NOMO-1 treated with dmso at 0.1 percent for 144 hours (cell line): Measurements from ENCODE around the gene MAML3.
A peak's percentile ranks its signal among the peaks of the same experiment; 100 is the strongest.

Source experiments
- DNase-seq: peaks from one replicate; lab custom pipeline; 2025; ENCODE audit not compliant: unreplicated experiment; lab: John Stamatoyannopoulos, UW

MAML3 gene

GRCh38 chr4:140080883-140081282 is 73.1 kb downstream of the MAML3 start:
- DNase-seq = no peak

- DNase-seq = no peak
Measured at GRCh38 chr4:140078366-140078765, 75.6 kb downstream of the MAML3 start.

- no peak for DNase-seq
Measured at GRCh38 chr4:140076307-140076706, 77.7 kb downstream of the MAML3 start.

- DNase-seq = no peak
Measured at GRCh38 chr4:140071806-140072205, 82.2 kb downstream of the MAML3 start.

- no peak for DNase-seq
Measured at GRCh38 chr4:140070973-140071372, 83.0 kb downstream of the MAML3 start.

GRCh38 chr4:140070366-140070765 is 83.6 kb downstream of the MAML3 start:
- no peak for DNase-seq

- no peak for DNase-seq
Measured at GRCh38 chr4:140069066-140069465, 84.9 kb downstream of the MAML3 start.

GRCh38 chr4:140068271-140068670 is 85.7 kb downstream of the MAML3 start:
- DNase-seq = no peak

- no peak for DNase-seq
Measured at GRCh38 chr4:140066031-140066930, 87.7 kb downstream of the MAML3 start.

GRCh38 chr4:140065393-140065792 is 88.6 kb downstream of the MAML3 start:
- DNase-seq = no peak

- no peak for DNase-seq
Measured at GRCh38 chr4:140061659-140062289, 92.2 kb downstream of the MAML3 start.

GRCh38 chr4:140061194-140061593 is 92.8 kb downstream of the MAML3 start:
- DNase-seq = no peak

GRCh38 chr4:140059159-140059558 is 94.8 kb downstream of the MAML3 start:
- DNase-seq = no peak

- DNase-seq = peak; percentile 34
Measured at GRCh38 chr4:140057701-140058100, 96.3 kb downstream of the MAML3 start.

- no peak for DNase-seq
Measured at GRCh38 chr4:140056015-140056414, 98.0 kb downstream of the MAML3 start.

- no peak for DNase-seq
Measured at GRCh38 chr4:140054861-140055260, 99.1 kb downstream of the MAML3 start.

- no peak for DNase-seq
Measured at GRCh38 chr4:140053185-140053584, 100.8 kb downstream of the MAML3 start.

GRCh38 chr4:140052050-140052449 is 101.9 kb downstream of the MAML3 start:
- DNase-seq = no peak

- no peak for DNase-seq
Measured at GRCh38 chr4:140049849-140050637, 103.9 kb downstream of the MAML3 start.

- peak; percentile 18 for DNase-seq
Measured at GRCh38 chr4:140049024-140049848, 104.7 kb downstream of the MAML3 start.
